Hepatocyte (in vitro differentiated cells): ENCODE measurements around the gene ACP7. TPM values are rescaled to one million over a fixed set of nuclear protein-coding genes. Genes with fewer than 3 reads are reported as not detected.

Experiments
- DNase-seq: peaks from one replicate; pipeline ENCODE4 v3.0.0-alpha.2; 2016; ENCODE audit warnings: low spot score
- H2AFZ ChIP-seq: fragments of 200-600 bp; sonication (generic); 2 replicates; pipeline ENCODE4 v1.6.0; 2016; ENCODE audit warnings: antibody characterized with exemption, mild to moderate bottlenecking
- H3K27ac ChIP-seq: fragments of 200-600 bp; sonication (generic); 2 replicates; pipeline ENCODE4 v1.5.1; 2016; ENCODE audit warnings: mild to moderate bottlenecking
- H3K27me3 ChIP-seq: fragments of 200-600 bp; sonication (generic); 2 replicates; pipeline ENCODE4 v1.6.1; 2016
- H3K36me3 ChIP-seq: fragments of 200-600 bp; sonication (generic); replicated peaks from 2 replicates; pipeline ENCODE4 v1.5.1; 2016; ENCODE audit warnings: low read depth; ENCODE audit not compliant: insufficient read depth
- H3K4me1 ChIP-seq: fragments of 200-600 bp; sonication (generic); 2 replicates; pipeline ENCODE4 v1.5.1; 2016; ENCODE audit warnings: mild to moderate bottlenecking, moderate library complexity; ENCODE audit not compliant: insufficient read depth
- H3K4me2 ChIP-seq: fragments of 200-600 bp; sonication (generic); 2 replicates; pipeline ENCODE4 v1.6.0; 2016
- H3K4me3 ChIP-seq: fragments of 200-600 bp; sonication (generic); 2 replicates; pipeline ENCODE4 v1.5.1; 2016; ENCODE audit warnings: mild to moderate bottlenecking
- H3K79me2 ChIP-seq: fragments of 200-600 bp; sonication (generic); 2 replicates; pipeline ENCODE4 v1.6.0; 2017; ENCODE audit warnings: mild to moderate bottlenecking
- H3K9me2 ChIP-seq: fragments of 200-600 bp; sonication (generic); replicated peaks from 2 replicates; pipeline ENCODE4 v1.6.0; 2017; ENCODE audit warnings: mild to moderate bottlenecking; ENCODE audit not compliant: insufficient read depth
- H3K9me3 ChIP-seq: fragments of 200-600 bp; sonication (generic); 2 replicates; pipeline ENCODE4 v1.5.1; 2016; ENCODE audit warnings: low read depth, mild to moderate bottlenecking
- H4K20me1 ChIP-seq: fragments of 200-600 bp; sonication (generic); 2 replicates; pipeline ENCODE4 v1.6.0; 2016; ENCODE audit warnings: mild to moderate bottlenecking; ENCODE audit not compliant: insufficient read depth, poor library complexity, severe bottlenecking
- EZH2 ChIP-seq: fragments of 200-600 bp; sonication (generic); IDR thresholded peaks from 2 replicates; pipeline ENCODE4 v1.6.1; 2016; ENCODE audit warnings: antibody characterized with exemption, mild to moderate bottlenecking, borderline replicate concordance
- EZH2phosphoT487 ChIP-seq: fragments of 200-600 bp; sonication (generic); IDR thresholded peaks from one replicate; pipeline ENCODE4 v1.6.1; 2018; ENCODE audit warnings: antibody characterized with exemption, mild to moderate bottlenecking, low read depth, moderate library complexity; ENCODE audit not compliant: unreplicated experiment, severe bottlenecking
- WGBS: methylation state at CpG from one replicate; pipeline ENCODE4 v1.1.6; 2016; ENCODE audit warnings: low lambda C conversion rate; ENCODE audit errors: missing lambda C conversion rate; 5-methylcytosine and 5-hydroxymethylcytosine counted together
- polyA plus RNA-seq: library from polyadenylated mRNA; unstranded; fragments of >200 nt; fragmentation: Nextera tagmentation; extraction: Ambion mirVana; gene quantifications from 2 replicates; pipeline ENCODE4 v1.2.1, GENCODE V29; 2016
- total RNA-seq: library from RNA; depleted of rRNA; stranded (reverse); fragments of >200 nt; gene quantifications from 2 replicates; pipeline ENCODE4 v1.2.3, GENCODE V29; 2014
- TF ChIP-seq, protein P1 (sequence below): fragments of 200-600 bp; sonication (generic); IDR thresholded peaks from 2 replicates; pipeline ENCODE4 v1.5.1; 2016; ENCODE audit warnings: antibody characterized with exemption, mild to moderate bottlenecking; ENCODE audit not compliant: poor library complexity

ACP7 gene
- total and polyA plus RNA-seq, 2 experiments from 2014 or later, result 0.13 to 0.23 TPM

DNA sequence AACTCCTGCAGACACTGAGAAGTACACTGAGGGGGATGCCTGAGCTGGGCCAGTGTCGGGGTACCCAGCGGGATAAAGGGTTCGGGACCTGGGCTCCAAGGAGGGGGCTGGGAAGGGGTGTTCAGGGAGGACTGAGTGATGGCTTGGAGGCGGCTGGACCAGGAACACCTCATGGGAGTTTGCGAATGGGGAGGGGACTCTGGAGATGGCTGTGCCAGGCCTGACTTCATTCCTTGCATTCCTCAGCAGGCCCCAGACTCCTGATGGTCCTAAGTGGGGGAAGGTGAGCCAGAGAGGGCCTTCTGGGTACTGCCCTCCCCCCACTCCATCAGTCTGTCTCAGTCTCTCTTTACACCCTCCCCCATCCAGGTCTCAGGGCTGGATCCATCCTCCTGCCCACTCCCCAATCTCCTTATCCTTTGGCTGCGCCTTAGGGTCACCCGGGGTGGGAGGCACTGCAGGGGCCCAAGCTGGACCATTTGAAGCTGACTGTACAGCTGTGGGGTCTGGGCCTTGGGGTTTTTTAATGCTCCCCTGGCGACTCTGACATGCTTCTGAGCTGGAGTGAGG lies 55.2 kb downstream of the ACP7 start:
- H3K36me3 ChIP-seq, result no peaks in the 10 kb centered on the region
- no peaks in the 10 kb centered on the region for H3K27me3 ChIP-seq
- no peak for DNase-seq
- H2AFZ ChIP-seq, result no peak overlapping the region
- peaks cover 98% of the 10 kb centered on the region for H3K79me2 ChIP-seq
- peaks cover 50% of the 10 kb centered on the region for H3K4me1 ChIP-seq
- H3K4me2 ChIP-seq, result peak overlapping the region; percentile 48
- no peaks in the 10 kb centered on the region for H3K9me2 ChIP-seq
- H3K4me3 ChIP-seq, result no peak overlapping the region
- TF ChIP-seq, protein P1, sequence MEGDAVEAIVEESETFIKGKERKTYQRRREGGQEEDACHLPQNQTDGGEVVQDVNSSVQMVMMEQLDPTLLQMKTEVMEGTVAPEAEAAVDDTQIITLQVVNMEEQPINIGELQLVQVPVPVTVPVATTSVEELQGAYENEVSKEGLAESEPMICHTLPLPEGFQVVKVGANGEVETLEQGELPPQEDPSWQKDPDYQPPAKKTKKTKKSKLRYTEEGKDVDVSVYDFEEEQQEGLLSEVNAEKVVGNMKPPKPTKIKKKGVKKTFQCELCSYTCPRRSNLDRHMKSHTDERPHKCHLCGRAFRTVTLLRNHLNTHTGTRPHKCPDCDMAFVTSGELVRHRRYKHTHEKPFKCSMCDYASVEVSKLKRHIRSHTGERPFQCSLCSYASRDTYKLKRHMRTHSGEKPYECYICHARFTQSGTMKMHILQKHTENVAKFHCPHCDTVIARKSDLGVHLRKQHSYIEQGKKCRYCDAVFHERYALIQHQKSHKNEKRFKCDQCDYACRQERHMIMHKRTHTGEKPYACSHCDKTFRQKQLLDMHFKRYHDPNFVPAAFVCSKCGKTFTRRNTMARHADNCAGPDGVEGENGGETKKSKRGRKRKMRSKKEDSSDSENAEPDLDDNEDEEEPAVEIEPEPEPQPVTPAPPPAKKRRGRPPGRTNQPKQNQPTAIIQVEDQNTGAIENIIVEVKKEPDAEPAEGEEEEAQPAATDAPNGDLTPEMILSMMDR, result no peak
- TF ChIP-seq EZH2, result no peak
- no peak for TF ChIP-seq EZH2phosphoT487
- 29% methylated on average over 8 of the region's 8 CpGs for WGBS
- H3K27ac ChIP-seq, result peak overlapping the region; percentile 84
- peaks cover 46% of the 10 kb centered on the region for H4K20me1 ChIP-seq
- H3K9me3 ChIP-seq, result no peaks in the 10 kb centered on the region

DNA sequence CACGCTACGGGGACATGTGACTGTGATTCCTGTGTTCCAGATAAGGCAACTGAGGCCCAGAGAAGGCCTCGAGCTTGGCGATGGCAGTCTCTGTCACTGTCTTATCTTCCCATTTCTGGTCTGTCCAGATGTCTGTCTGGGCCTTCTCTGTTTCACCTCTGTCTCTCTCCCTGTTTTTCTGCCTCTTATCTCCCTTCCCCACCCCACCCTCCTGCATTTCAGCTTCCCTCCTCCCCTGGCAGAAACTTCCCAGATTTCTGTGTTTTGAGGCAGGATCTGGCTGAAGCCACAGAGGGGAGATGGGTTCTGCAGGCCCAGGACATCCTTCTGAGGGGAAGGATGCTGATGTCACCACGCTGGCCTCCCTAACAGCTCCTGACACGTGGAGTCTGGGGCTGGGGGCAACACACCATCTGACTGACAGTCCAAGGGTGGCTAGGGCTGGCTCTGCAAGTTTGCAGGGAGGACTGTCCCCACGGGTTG lies 55.8 kb downstream of the ACP7 start:
- Histone ChIP-seq H3K4me3 (no peak overlapping the region), H4K20me1 (peaks cover 41% of the 10 kb centered on the region), H2AFZ (no peak overlapping the region), H3K9me2 (no peaks in the 10 kb centered on the region), H3K36me3 (no peaks in the 10 kb centered on the region), H3K79me2 (peaks cover 93% of the 10 kb centered on the region), H3K9me3 (no peaks in the 10 kb centered on the region), H3K4me1 (peaks cover 56% of the 10 kb centered on the region), H3K27me3 (no peaks in the 10 kb centered on the region), H3K27ac (peak overlapping the region; percentile 84), H3K4me2 (peak overlapping the region; percentile 48)
- 25% methylated on average over 7 of the region's 7 CpGs for WGBS
- DNase-seq, result no peak
- TF ChIP-seq, protein P1, result no peak
- TF ChIP-seq EZH2 (no peak), EZH2phosphoT487 (no peak)

DNA sequence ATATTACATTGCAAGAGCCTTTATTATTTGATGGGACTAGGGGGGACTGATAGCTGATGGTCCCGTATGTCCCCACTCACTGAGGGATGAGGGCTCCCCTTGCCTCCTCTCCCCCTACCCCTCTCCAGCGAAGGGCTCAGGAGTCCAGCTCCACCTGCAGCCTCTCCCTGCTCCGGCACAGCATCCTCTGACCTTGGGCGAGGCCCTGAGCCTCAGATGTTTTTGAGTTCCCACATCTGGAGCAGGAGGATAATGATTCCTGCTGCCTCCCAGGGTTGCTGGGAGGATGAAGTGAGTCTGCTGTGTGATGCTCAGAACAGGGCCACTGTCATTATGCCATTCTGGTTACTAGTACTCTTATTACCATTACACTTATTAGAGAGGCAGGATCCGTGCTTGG lies 56.4 kb downstream of the ACP7 start:
- peaks cover 62% of the 10 kb centered on the region for H3K4me1 ChIP-seq
- WGBS, result 76% methylated on average over 5 of the region's 5 CpGs
- H2AFZ ChIP-seq, result no peak overlapping the region
- no peak for DNase-seq
- TF ChIP-seq EZH2phosphoT487 (no peak), EZH2 (no peak)
- TF ChIP-seq, protein P1, result no peak
- no peaks in the 10 kb centered on the region for H3K9me3 ChIP-seq
- H3K4me3 ChIP-seq, result no peak overlapping the region
- H3K79me2 ChIP-seq, result peaks cover 93% of the 10 kb centered on the region
- H3K9me2 ChIP-seq, result no peaks in the 10 kb centered on the region
- H4K20me1 ChIP-seq, result peaks cover 46% of the 10 kb centered on the region
- H3K36me3 ChIP-seq, result no peaks in the 10 kb centered on the region
- H3K27me3 ChIP-seq, result no peaks in the 10 kb centered on the region
- peak overlapping the region; percentile 84 for H3K27ac ChIP-seq
- peak overlapping the region; percentile 48 for H3K4me2 ChIP-seq
